ENCODE measurements around the gene ATPAF1. TPM values are rescaled to one million over a fixed set of nuclear protein-coding genes. Genes with fewer than 3 reads are reported as not detected.
A peak's percentile ranks its signal among the peaks of the same experiment; 100 is the strongest.

The ATPAF1 gene
- total RNA-seq, 1 donor from 2014 or later: 55.1 TPM

GRCh38 chr1:46650491-46650890 is 17.7 kb downstream of the ATPAF1 start:
- no peak for DNase-seq (ENCODE audit: low read depth)

- DNase-seq (ENCODE audit: low read depth): no peak
These were observed 18.4 kb downstream of the ATPAF1 start for GRCh38 chr1:46649764-46650163.

GRCh38 chr1:46647611-46648010 is 20.6 kb downstream of the ATPAF1 start:
- no peak for DNase-seq (ENCODE audit: low read depth)

- no peak for DNase-seq (ENCODE audit: low read depth)
These were observed 21.3 kb downstream of the ATPAF1 start for GRCh38 chr1:46646844-46647243.

- DNase-seq (ENCODE audit: low read depth): no peak
These were observed 21.8 kb downstream of the ATPAF1 start for GRCh38 chr1:46646331-46646730.

GRCh38 chr1:46645815-46646214 is 22.3 kb downstream of the ATPAF1 start:
- no peak for DNase-seq (ENCODE audit: low read depth)

GRCh38 chr1:46643368-46643775 is 24.8 kb downstream of the ATPAF1 start:
- peak; percentile 55 for DNase-seq (ENCODE audit: low read depth)

GRCh38 chr1:46642115-46642680 is 26.0 kb downstream of the ATPAF1 start:
- no peak for DNase-seq (ENCODE audit: low read depth)

GRCh38 chr1:46639547-46639946 is 28.6 kb downstream of the ATPAF1 start:
- DNase-seq (ENCODE audit: low read depth): no peak

GRCh38 chr1:46638921-46639320 is 29.2 kb downstream of the ATPAF1 start:
- no peak for DNase-seq (ENCODE audit: low read depth)

GRCh38 chr1:46637444-46638083 is 30.6 kb downstream of the ATPAF1 start:
- DNase-seq (ENCODE audit: low read depth): peak; percentile 4

GRCh38 chr1:46635205-46635604 is 33.0 kb downstream of the ATPAF1 start:
- DNase-seq (ENCODE audit: low read depth): no peak

GRCh38 chr1:46630719-46631118 is 37.4 kb downstream of the ATPAF1 start:
- no peak for DNase-seq (ENCODE audit: low read depth)

- DNase-seq (ENCODE audit: low read depth): no peak
These were observed 44.2 kb downstream of the ATPAF1 start for GRCh38 chr1:46623743-46624644.

- DNase-seq (ENCODE audit: low read depth): peak; percentile 43
These were observed 45.8 kb downstream of the ATPAF1 start for GRCh38 chr1:46622344-46622743.

- no peak for DNase-seq (ENCODE audit: low read depth)
These were observed 46.2 kb downstream of the ATPAF1 start for GRCh38 chr1:46621930-46622329.

GRCh38 chr1:46619656-46620258 is 48.4 kb downstream of the ATPAF1 start:
- DNase-seq (ENCODE audit: low read depth): no peak

GRCh38 chr1:46618754-46619415 is 49.3 kb downstream of the ATPAF1 start:
- DNase-seq (ENCODE audit: low read depth): no peak

GRCh38 chr1:46617833-46618232 is 50.3 kb downstream of the ATPAF1 start:
- DNase-seq (ENCODE audit: low read depth): no peak

- no peak for DNase-seq (ENCODE audit: low read depth)
These were observed 50.9 kb downstream of the ATPAF1 start for GRCh38 chr1:46617108-46617800.
